GM23338 (cell line): ENCODE results near the gene IFNLR1. TPM values are rescaled to one million over a fixed set of nuclear protein-coding genes. Genes with fewer than 3 reads are reported as not detected.

Experiments
- polyA plus RNA-seq: library from polyadenylated mRNA; unstranded; fragments of >200 nt; fragmentation: Nextera tagmentation; extraction: Ambion mirVana; gene quantifications from 2 replicates; pipeline ENCODE4 v1.2.1, GENCODE V29; 2016
- total RNA-seq: library from RNA; depleted of rRNA; stranded (reverse); fragments of >200 nt; shearing (Covaris generic); gene quantifications from 2 replicates; pipeline ENCODE4 v1.2.3, GENCODE V29; 2014; rRNA removed

IFNLR1 gene
- total and polyA plus RNA-seq, 2 experiments from 2014 or later: 4.2 to 6.2 TPM

Other genes with a start within 250 kb of the IFNLR1 start
- 144 and 157 TPM in 2 replicates for gene PNRC2, start 227.5 kb downstream of the IFNLR1 start, total RNA-seq
- 218 and 237 TPM in 2 replicates for gene PNRC2, start 227.5 kb downstream of the IFNLR1 start, polyA plus RNA-seq
- gene SRSF10, start 207.0 kb downstream of the IFNLR1 start, total RNA-seq: 191 and 196 TPM in 2 replicates
- 242 and 275 TPM in 2 replicates for gene SRSF10, start 207.0 kb downstream of the IFNLR1 start, polyA plus RNA-seq
- gene MYOM3, start 75.2 kb downstream of the IFNLR1 start, total RNA-seq: not detected in 2 replicates
- not detected in 2 replicates for gene MYOM3, start 75.2 kb downstream of the IFNLR1 start, polyA plus RNA-seq
- gene IL22RA1, start 44.1 kb downstream of the IFNLR1 start, total RNA-seq: 0.28 TPM in 1 of 2 replicates, not detected in the other
- 0.11 TPM in 1 of 2 replicates, not detected in the other for gene IL22RA1, start 44.1 kb downstream of the IFNLR1 start, polyA plus RNA-seq
- gene GRHL3, start 132.1 kb upstream of the IFNLR1 start, total RNA-seq: 0.93 and 1.1 TPM in 2 replicates
- gene GRHL3, start 132.1 kb upstream of the IFNLR1 start, polyA plus RNA-seq: 0.78 and 1.4 TPM in 2 replicates
- gene STPG1, start 226.5 kb upstream of the IFNLR1 start, total RNA-seq: 6.5 and 8.2 TPM in 2 replicates
- 9.9 and 11.4 TPM in 2 replicates for gene STPG1, start 226.5 kb upstream of the IFNLR1 start, polyA plus RNA-seq
- 8.6 and 9.6 TPM in 2 replicates for gene NIPAL3, start 228.5 kb upstream of the IFNLR1 start, total RNA-seq
- gene NIPAL3, start 228.5 kb upstream of the IFNLR1 start, polyA plus RNA-seq: 4.6 and 5.5 TPM in 2 replicates